GM12891 (cell line): ENCODE data around the gene CYTH1.
A peak's percentile ranks its signal among the peaks of the same experiment; 100 is the strongest.

Experiments used
- DNase-seq: peaks from one replicate; pipeline ENCODE4 v3.0.0; 2011; ENCODE audit warnings: low spot score; ENCODE audit not compliant: insufficient read length
- FAIRE-seq: peaks from 2 replicates; lab custom pipeline; 2011; peaks lifted over from hg19 to GRCh38; lab: Jason Lieb, UNC
- PAX5 ChIP-seq: IDR thresholded peaks from 2 replicates; pipeline ENCODE4 v1.6.1; 2011; ENCODE audit warnings: low read length, moderate library complexity, mild to moderate bottlenecking; ENCODE audit not compliant: insufficient read depth, severe bottlenecking
- POLR2A ChIP-seq: IDR thresholded peaks from 2 replicates; pipeline ENCODE4 v1.6.1; 2011; ENCODE audit warnings: low read depth, low read length, control low read depth
- POLR2AphosphoS5 ChIP-seq: IDR thresholded peaks from 2 replicates; pipeline ENCODE4 v1.6.1; 2011; ENCODE audit warnings: low read depth, low read length, control low read depth
- POU2F2 ChIP-seq: IDR thresholded peaks from 2 replicates; pipeline ENCODE4 v1.6.1; 2011; ENCODE audit warnings: low read depth, mild to moderate bottlenecking, control low read depth, low read length, moderate library complexity
- SPI1 ChIP-seq: IDR thresholded peaks from 2 replicates; pipeline ENCODE4 v1.6.1; 2011; ENCODE audit warnings: low read depth, low read length, control low read depth
- TAF1 ChIP-seq: IDR thresholded peaks from 2 replicates; pipeline ENCODE4 v1.6.1; 2011; ENCODE audit warnings: low read depth, low read length, control low read depth

CYTH1 gene

GRCh38 chr17:78667091-78667490, 115.0 kb downstream of the CYTH1 start:
- TF ChIP-seq POLR2A (no peak), POLR2AphosphoS5 (no peak), TAF1 (no peak), PAX5 (no peak), SPI1 (no peak), POU2F2 (no peak)
- no peak for FAIRE-seq
- DNase-seq, result no peak

- TF ChIP-seq POLR2AphosphoS5 (no peak), SPI1 (peak; percentile 50; the same call in 1 of the 2 replicates), POU2F2 (no peak)
- DNase-seq (no peak), FAIRE-seq (peak; percentile 74)
Measured at GRCh38 chr17:78665952-78666920, 115.8 kb downstream of the CYTH1 start.

GRCh38 chr17:78665387-78665951, 116.6 kb downstream of the CYTH1 start:
- DNase-seq (no peak), FAIRE-seq (no peak)
- TF ChIP-seq SPI1 (no peak), POLR2A (no peak), PAX5 (no peak), TAF1 (no peak), POLR2AphosphoS5 (no peak), POU2F2 (no peak)

- FAIRE-seq, result no peak
- no peak for TF ChIP-seq SPI1
- no peak for TF ChIP-seq POU2F2
- TF ChIP-seq POLR2AphosphoS5, result no peak
- no peak for TF ChIP-seq PAX5
- no peak for TF ChIP-seq TAF1
- no peak for TF ChIP-seq POLR2A
- no peak for DNase-seq
Measured at GRCh38 chr17:78664476-78665386, 117.3 kb downstream of the CYTH1 start.

- DNase-seq, result no peak
- TF ChIP-seq TAF1, result no peak
- TF ChIP-seq POLR2A, result no peak
- TF ChIP-seq POU2F2, result no peak
- no peak for TF ChIP-seq SPI1
- TF ChIP-seq POLR2AphosphoS5, result no peak
- no peak for TF ChIP-seq PAX5
- FAIRE-seq, result no peak
Measured at GRCh38 chr17:78661093-78661770, 120.8 kb downstream of the CYTH1 start.

GRCh38 chr17:78659546-78659945, 122.5 kb downstream of the CYTH1 start:
- DNase-seq, result no peak
- FAIRE-seq, result no peak
- no peak for TF ChIP-seq PAX5
- no peak for TF ChIP-seq POLR2AphosphoS5
- TF ChIP-seq POLR2A, result no peak
- no peak for TF ChIP-seq POU2F2
- TF ChIP-seq TAF1, result no peak

- FAIRE-seq (no peak), DNase-seq (no peak)
- TF ChIP-seq TAF1, result no peak
- TF ChIP-seq SPI1, result no peak
- no peak for TF ChIP-seq POLR2AphosphoS5
- TF ChIP-seq POLR2A, result no peak
- TF ChIP-seq POU2F2, result no peak
- no peak for TF ChIP-seq PAX5
Measured at GRCh38 chr17:78658281-78658785, 123.7 kb downstream of the CYTH1 start.

GRCh38 chr17:78655251-78655940, 126.7 kb downstream of the CYTH1 start:
- DNase-seq (no peak), FAIRE-seq (no peak)
- TF ChIP-seq POU2F2 (no peak), SPI1 (no peak), TAF1 (no peak), POLR2A (no peak), POLR2AphosphoS5 (no peak), PAX5 (no peak)

GRCh38 chr17:78654325-78654724, 127.7 kb downstream of the CYTH1 start:
- DNase-seq (no peak), FAIRE-seq (no peak)
- no peak for TF ChIP-seq POU2F2
- no peak for TF ChIP-seq POLR2A
- TF ChIP-seq TAF1, result no peak
